ACC112 (cell line): ENCODE data around the gene PLCG1.
"Not testable (repeated sequence)": the region's sequence is repeated elsewhere in the genome, so short reads cannot be mapped to it uniquely, and the experiment has no call there.

Experiments used
- H2AFZ ChIP-seq: fragments of 200-600 bp; sonication (generic); one replicate; pipeline ENCODE4 v1.6.0; 2017; ENCODE audit warnings: antibody characterized with exemption, low read length; ENCODE audit not compliant: unreplicated experiment
- H3K27ac ChIP-seq: fragments of 200-600 bp; sonication (generic); 2 replicates; pipeline ENCODE4 v1.5.1; 2014; ENCODE audit warnings: low read depth, mild to moderate bottlenecking, antibody characterized with exemption, low read length, moderate library complexity
- H3K27me3 ChIP-seq: fragments of 200-600 bp; sonication (generic); 2 replicates; pipeline ENCODE4 v1.6.1; 2014; ENCODE audit warnings: mild to moderate bottlenecking, antibody characterized with exemption, low read length, moderate library complexity, mixed read lengths; ENCODE audit not compliant: insufficient read depth
- H3K36me3 ChIP-seq: fragments of 200-600 bp; sonication (generic); 2 replicates; pipeline ENCODE4 v1.6.1; 2016; ENCODE audit warnings: mild to moderate bottlenecking, antibody characterized with exemption, low read length, moderate library complexity, mixed read lengths; ENCODE audit not compliant: insufficient read depth
- H3K4me1 ChIP-seq: fragments of 200-600 bp; sonication (generic); one replicate; pipeline ENCODE4 v1.6.1; 2016; ENCODE audit warnings: low read length, mixed read lengths; ENCODE audit not compliant: insufficient read depth, unreplicated experiment, control insufficient read depth
- H3K4me3 ChIP-seq: fragments of 200-600 bp; sonication (generic); 2 replicates; pipeline ENCODE4 v1.5.1; 2014; ENCODE audit warnings: mild to moderate bottlenecking, low read depth, low read length
- H3K79me2 ChIP-seq: fragments of 200-600 bp; sonication (generic); one replicate; pipeline ENCODE4 v1.6.0; 2016; ENCODE audit warnings: low read length; ENCODE audit not compliant: control insufficient read depth, unreplicated experiment, insufficient read depth

PLCG1 gene

GRCh38 chr20:41110012-41110411, 27.3 kb upstream of the PLCG1 start:
- Histone ChIP-seq H2AFZ (no peak overlapping the region), H3K4me3 (no peak overlapping the region), H3K4me1 (no peaks in the 10 kb centered on the region), H3K27me3 (no peaks in the 10 kb centered on the region), H3K27ac (no peak overlapping the region), H3K79me2 (no peaks in the 10 kb centered on the region), H3K36me3 (peaks cover 41% of the 10 kb centered on the region)

- Histone ChIP-seq H3K79me2 (no peaks in the 10 kb centered on the region), H3K27me3 (no peaks in the 10 kb centered on the region), H3K27ac (no peak overlapping the region), H3K4me1 (no peaks in the 10 kb centered on the region), H3K4me3 (no peak overlapping the region), H2AFZ (no peak overlapping the region), H3K36me3 (peaks cover 47% of the 10 kb centered on the region)
These were observed 26.3 kb upstream of the PLCG1 start for GRCh38 chr20:41110930-41111577.

- Histone ChIP-seq H3K79me2 (no peaks in the 10 kb centered on the region), H3K27me3 (no peaks in the 10 kb centered on the region), H3K36me3 (peaks cover 50% of the 10 kb centered on the region), H2AFZ (no peak overlapping the region), H3K27ac (no peak overlapping the region), H3K4me1 (no peaks in the 10 kb centered on the region), H3K4me3 (no peak overlapping the region)
These were observed 25.8 kb upstream of the PLCG1 start for GRCh38 chr20:41111578-41111951.

- H3K27me3 ChIP-seq: no peaks in the 10 kb centered on the region
- no peak overlapping the region for H2AFZ ChIP-seq
- no peak overlapping the region for H3K4me3 ChIP-seq
- no peaks in the 10 kb centered on the region for H3K79me2 ChIP-seq
- no peak overlapping the region for H3K27ac ChIP-seq
- H3K36me3 ChIP-seq: peaks cover 40% of the 10 kb centered on the region
- no peaks in the 10 kb centered on the region for H3K4me1 ChIP-seq
These were observed 20.9 kb upstream of the PLCG1 start for GRCh38 chr20:41116282-41116956.

- H3K36me3 ChIP-seq: peaks cover 48% of the 10 kb centered on the region
- not testable (repeated sequence) for H3K27ac ChIP-seq, H3K79me2 ChIP-seq, H3K4me1 ChIP-seq, H3K4me3 ChIP-seq, H2AFZ ChIP-seq, H3K27me3 ChIP-seq
These were observed 19.2 kb upstream of the PLCG1 start for GRCh38 chr20:41118159-41118558.

- Histone ChIP-seq H3K4me1 (no peaks in the 10 kb centered on the region), H3K27ac (no peak overlapping the region), H3K79me2 (no peaks in the 10 kb centered on the region), H3K4me3 (no peak overlapping the region), H2AFZ (no peak overlapping the region), H3K27me3 (no peaks in the 10 kb centered on the region), H3K36me3 (peaks cover 49% of the 10 kb centered on the region)
These were observed 18.7 kb upstream of the PLCG1 start for GRCh38 chr20:41118632-41119031.

GRCh38 chr20:41119614-41120561, 17.5 kb upstream of the PLCG1 start:
- no peak overlapping the region for H3K4me3 ChIP-seq
- H3K27me3 ChIP-seq: no peaks in the 10 kb centered on the region
- no peak overlapping the region for H3K27ac ChIP-seq
- no peaks in the 10 kb centered on the region for H3K4me1 ChIP-seq
- H2AFZ ChIP-seq: no peak overlapping the region
- H3K79me2 ChIP-seq: no peaks in the 10 kb centered on the region
- peaks cover 49% of the 10 kb centered on the region for H3K36me3 ChIP-seq

GRCh38 chr20:41121399-41121798, 15.9 kb upstream of the PLCG1 start:
- Histone ChIP-seq H2AFZ (no peak overlapping the region), H3K4me1 (no peaks in the 10 kb centered on the region), H3K79me2 (no peaks in the 10 kb centered on the region), H3K27ac (no peak overlapping the region), H3K36me3 (peaks cover 36% of the 10 kb centered on the region), H3K4me3 (no peak overlapping the region), H3K27me3 (no peaks in the 10 kb centered on the region)

GRCh38 chr20:41123631-41124030, 13.7 kb upstream of the PLCG1 start:
- Histone ChIP-seq H2AFZ (no peak overlapping the region), H3K27ac (no peak overlapping the region), H3K36me3 (peaks cover 40% of the 10 kb centered on the region), H3K27me3 (no peaks in the 10 kb centered on the region), H3K79me2 (no peaks in the 10 kb centered on the region), H3K4me3 (no peak overlapping the region), H3K4me1 (no peaks in the 10 kb centered on the region)

GRCh38 chr20:41124451-41125094, 12.8 kb upstream of the PLCG1 start:
- no peak overlapping the region for H2AFZ ChIP-seq
- no peak overlapping the region for H3K4me3 ChIP-seq
- H3K4me1 ChIP-seq: no peaks in the 10 kb centered on the region
- no peaks in the 10 kb centered on the region for H3K79me2 ChIP-seq
- H3K27ac ChIP-seq: no peak overlapping the region
- H3K27me3 ChIP-seq: no peaks in the 10 kb centered on the region
- H3K36me3 ChIP-seq: peaks cover 32% of the 10 kb centered on the region
